ENCODE data around the gene DPP10.

Gene DPP10

GRCh38 chr2:115208493-115209164 lies 766.2 kb downstream of the DPP10 start:
- no peak overlapping the region for H3K27ac ChIP-seq (ENCODE audit: low read depth, low read length)
- no peak overlapping the region for H3K4me3 ChIP-seq (ENCODE audit: low read depth, low read length)
- no peaks in the 10 kb centered on the region for H3K27me3 ChIP-seq (ENCODE audit: insufficient read depth, low read length)
- no peak overlapping the region for H2AFZ ChIP-seq (ENCODE audit: low read length, unreplicated experiment)
- H3K79me2 ChIP-seq (ENCODE audit: control insufficient read depth, insufficient read depth, low read length, unreplicated experiment) = no peaks in the 10 kb centered on the region
- H3K4me1 ChIP-seq (ENCODE audit: control insufficient read depth, insufficient read depth, low read length, unreplicated experiment) = no peaks in the 10 kb centered on the region
- H3K36me3 ChIP-seq (ENCODE audit: insufficient read depth, low read length) = no peaks in the 10 kb centered on the region

- H3K27me3 ChIP-seq (ENCODE audit: insufficient read depth, low read length) = no peaks in the 10 kb centered on the region
- H2AFZ ChIP-seq (ENCODE audit: low read length, unreplicated experiment) = no peak overlapping the region
- H3K4me3 ChIP-seq (ENCODE audit: low read depth, low read length) = no peak overlapping the region
- H3K36me3 ChIP-seq (ENCODE audit: insufficient read depth, low read length) = no peaks in the 10 kb centered on the region
- H3K79me2 ChIP-seq (ENCODE audit: control insufficient read depth, insufficient read depth, low read length, unreplicated experiment) = no peaks in the 10 kb centered on the region
- no peak overlapping the region for H3K27ac ChIP-seq (ENCODE audit: low read depth, low read length)
- no peaks in the 10 kb centered on the region for H3K4me1 ChIP-seq (ENCODE audit: control insufficient read depth, insufficient read depth, low read length, unreplicated experiment)
These were observed 771.6 kb downstream of the DPP10 start for GRCh38 chr2:115214050-115214449.

- Histone ChIP-seq H3K4me3 (ENCODE audit: low read depth, low read length) (no peak overlapping the region), H3K27me3 (ENCODE audit: insufficient read depth, low read length) (no peaks in the 10 kb centered on the region), H3K27ac (ENCODE audit: low read depth, low read length) (no peak overlapping the region), H3K79me2 (ENCODE audit: control insufficient read depth, insufficient read depth, low read length, unreplicated experiment) (no peaks in the 10 kb centered on the region), H3K4me1 (ENCODE audit: control insufficient read depth, insufficient read depth, low read length, unreplicated experiment) (no peaks in the 10 kb centered on the region), H3K36me3 (ENCODE audit: insufficient read depth, low read length) (no peaks in the 10 kb centered on the region), H2AFZ (ENCODE audit: low read length, unreplicated experiment) (no peak overlapping the region)
These were observed 776.9 kb downstream of the DPP10 start for GRCh38 chr2:115219296-115219695.

GRCh38 chr2:115234186-115234585 lies 791.7 kb downstream of the DPP10 start:
- Histone ChIP-seq H3K36me3 (ENCODE audit: insufficient read depth, low read length) (no peaks in the 10 kb centered on the region), H3K4me3 (ENCODE audit: low read depth, low read length) (no peak overlapping the region)

GRCh38 chr2:115234737-115235136 lies 792.3 kb downstream of the DPP10 start:
- Histone ChIP-seq H3K27ac (ENCODE audit: low read depth, low read length) (no peak overlapping the region), H3K27me3 (ENCODE audit: insufficient read depth, low read length) (no peaks in the 10 kb centered on the region), H3K36me3 (ENCODE audit: insufficient read depth, low read length) (no peaks in the 10 kb centered on the region), H3K79me2 (ENCODE audit: control insufficient read depth, insufficient read depth, low read length, unreplicated experiment) (no peaks in the 10 kb centered on the region), H3K4me3 (ENCODE audit: low read depth, low read length) (no peak overlapping the region), H3K4me1 (ENCODE audit: control insufficient read depth, insufficient read depth, low read length, unreplicated experiment) (no peaks in the 10 kb centered on the region), H2AFZ (ENCODE audit: low read length, unreplicated experiment) (no peak overlapping the region)

More at GRCh38 chr2:115234186-115234585, 791.7 kb downstream of the DPP10 start:
- no peak overlapping the region for H2AFZ ChIP-seq (ENCODE audit: low read length, unreplicated experiment)
- H3K27ac ChIP-seq (ENCODE audit: low read depth, low read length) = no peak overlapping the region
- no peaks in the 10 kb centered on the region for H3K27me3 ChIP-seq (ENCODE audit: insufficient read depth, low read length)
- H3K4me1 ChIP-seq (ENCODE audit: control insufficient read depth, insufficient read depth, low read length, unreplicated experiment) = no peaks in the 10 kb centered on the region
- H3K79me2 ChIP-seq (ENCODE audit: control insufficient read depth, insufficient read depth, low read length, unreplicated experiment) = no peaks in the 10 kb centered on the region

GRCh38 chr2:115248066-115248465 lies 805.6 kb downstream of the DPP10 start:
- Histone ChIP-seq H3K4me1 (ENCODE audit: control insufficient read depth, insufficient read depth, low read length, unreplicated experiment) (no peaks in the 10 kb centered on the region), H3K27ac (ENCODE audit: low read depth, low read length) (no peak overlapping the region), H3K36me3 (ENCODE audit: insufficient read depth, low read length) (no peaks in the 10 kb centered on the region), H3K79me2 (ENCODE audit: control insufficient read depth, insufficient read depth, low read length, unreplicated experiment) (no peaks in the 10 kb centered on the region), H3K27me3 (ENCODE audit: insufficient read depth, low read length) (no peaks in the 10 kb centered on the region), H3K4me3 (ENCODE audit: low read depth, low read length) (no peak overlapping the region), H2AFZ (ENCODE audit: low read length, unreplicated experiment) (no peak overlapping the region)

GRCh38 chr2:115277366-115277765 lies 834.9 kb downstream of the DPP10 start:
- Histone ChIP-seq H3K36me3 (ENCODE audit: insufficient read depth, low read length) (no peaks in the 10 kb centered on the region), H3K79me2 (ENCODE audit: control insufficient read depth, insufficient read depth, low read length, unreplicated experiment) (no peaks in the 10 kb centered on the region), H3K4me3 (ENCODE audit: low read depth, low read length) (no peak overlapping the region), H3K27me3 (ENCODE audit: insufficient read depth, low read length) (no peaks in the 10 kb centered on the region), H3K27ac (ENCODE audit: low read depth, low read length) (no peak overlapping the region), H3K4me1 (ENCODE audit: control insufficient read depth, insufficient read depth, low read length, unreplicated experiment) (no peaks in the 10 kb centered on the region), H2AFZ (ENCODE audit: low read length, unreplicated experiment) (no peak overlapping the region)

- H2AFZ ChIP-seq (ENCODE audit: low read length, unreplicated experiment) = no peak overlapping the region
- H3K4me1 ChIP-seq (ENCODE audit: control insufficient read depth, insufficient read depth, low read length, unreplicated experiment) = no peaks in the 10 kb centered on the region
- no peak overlapping the region for H3K27ac ChIP-seq (ENCODE audit: low read depth, low read length)
- H3K36me3 ChIP-seq (ENCODE audit: insufficient read depth, low read length) = no peaks in the 10 kb centered on the region
- H3K79me2 ChIP-seq (ENCODE audit: control insufficient read depth, insufficient read depth, low read length, unreplicated experiment) = no peaks in the 10 kb centered on the region
- H3K27me3 ChIP-seq (ENCODE audit: insufficient read depth, low read length) = no peaks in the 10 kb centered on the region
- no peak overlapping the region for H3K4me3 ChIP-seq (ENCODE audit: low read depth, low read length)
These were observed 843.0 kb downstream of the DPP10 start for GRCh38 chr2:115285416-115285815.

- Histone ChIP-seq H3K27me3 (ENCODE audit: insufficient read depth, low read length) (no peaks in the 10 kb centered on the region), H2AFZ (ENCODE audit: low read length, unreplicated experiment) (no peak overlapping the region), H3K27ac (ENCODE audit: low read depth, low read length) (no peak overlapping the region), H3K36me3 (ENCODE audit: insufficient read depth, low read length) (no peaks in the 10 kb centered on the region), H3K79me2 (ENCODE audit: control insufficient read depth, insufficient read depth, low read length, unreplicated experiment) (no peaks in the 10 kb centered on the region), H3K4me3 (ENCODE audit: low read depth, low read length) (no peak overlapping the region), H3K4me1 (ENCODE audit: control insufficient read depth, insufficient read depth, low read length, unreplicated experiment) (no peaks in the 10 kb centered on the region)
These were observed 848.0 kb downstream of the DPP10 start for GRCh38 chr2:115290478-115290877.

GRCh38 chr2:115292742-115293141 lies 850.3 kb downstream of the DPP10 start:
- H3K4me3 ChIP-seq (ENCODE audit: low read depth, low read length) = no peak overlapping the region
- H3K36me3 ChIP-seq (ENCODE audit: insufficient read depth, low read length) = no peaks in the 10 kb centered on the region
- no peak overlapping the region for H2AFZ ChIP-seq (ENCODE audit: low read length, unreplicated experiment)
- no peaks in the 10 kb centered on the region for H3K4me1 ChIP-seq (ENCODE audit: control insufficient read depth, insufficient read depth, low read length, unreplicated experiment)
- no peaks in the 10 kb centered on the region for H3K79me2 ChIP-seq (ENCODE audit: control insufficient read depth, insufficient read depth, low read length, unreplicated experiment)
- H3K27ac ChIP-seq (ENCODE audit: low read depth, low read length) = no peak overlapping the region
- no peaks in the 10 kb centered on the region for H3K27me3 ChIP-seq (ENCODE audit: insufficient read depth, low read length)

- Histone ChIP-seq H2AFZ (ENCODE audit: low read length, unreplicated experiment) (no peak overlapping the region), H3K4me3 (ENCODE audit: low read depth, low read length) (no peak overlapping the region), H3K27me3 (ENCODE audit: insufficient read depth, low read length) (no peaks in the 10 kb centered on the region), H3K4me1 (ENCODE audit: control insufficient read depth, insufficient read depth, low read length, unreplicated experiment) (no peaks in the 10 kb centered on the region), H3K36me3 (ENCODE audit: insufficient read depth, low read length) (no peaks in the 10 kb centered on the region), H3K79me2 (ENCODE audit: control insufficient read depth, insufficient read depth, low read length, unreplicated experiment) (no peaks in the 10 kb centered on the region), H3K27ac (ENCODE audit: low read depth, low read length) (no peak overlapping the region)
These were observed 852.6 kb downstream of the DPP10 start for GRCh38 chr2:115294999-115295398.
